Fibroblast of villous mesenchyme (primary cell): ENCODE data around the gene SPTSSB. TPM values are rescaled to one million over a fixed set of nuclear protein-coding genes. Genes with fewer than 3 reads are reported as not detected.

Experiments used
- DNase-seq: peaks from one replicate; pipeline ENCODE4 v3.0.0-alpha.2; 2010; ENCODE audit warnings: low read depth
- H3K4me3 ChIP-seq: 2 replicates; pipeline ENCODE4 v1.5.1; 2011; ENCODE audit warnings: low read depth, mild to moderate bottlenecking, low read length
- CTCF ChIP-seq: IDR thresholded peaks from 2 replicates; pipeline ENCODE4 v1.5.1; 2012; ENCODE audit warnings: low read depth, mild to moderate bottlenecking, low read length; ENCODE audit not compliant: insufficient read depth
- total RNA-seq: library from RNA; depleted of rRNA; stranded (reverse); fragments of >200 nt; gene quantifications from 2 replicates; pipeline ENCODE4 v1.2.3, GENCODE V29; 2012

Gene SPTSSB
- total RNA-seq, 1 donor: not detected

- DNase-seq: no peak
- no peak overlapping the region for H3K4me3 ChIP-seq
- no peak for TF ChIP-seq CTCF
These were observed 27.3 kb downstream of the SPTSSB start for GRCh38 chr3:161343986-161344385.

GRCh38 chr3:161343540-161343939, 27.8 kb downstream of the SPTSSB start:
- no peak overlapping the region for H3K4me3 ChIP-seq
- no peak for TF ChIP-seq CTCF
- no peak for DNase-seq

GRCh38 chr3:161342629-161343028, 28.7 kb downstream of the SPTSSB start:
- DNase-seq: no peak
- no peak overlapping the region for H3K4me3 ChIP-seq
- TF ChIP-seq CTCF: no peak

- TF ChIP-seq CTCF: no peak
- no peak overlapping the region for H3K4me3 ChIP-seq
- DNase-seq: no peak
These were observed 31.5 kb downstream of the SPTSSB start for GRCh38 chr3:161339517-161340500.

GRCh38 chr3:161337311-161337710, 34.0 kb downstream of the SPTSSB start:
- H3K4me3 ChIP-seq: no peak overlapping the region
- TF ChIP-seq CTCF: no peak
- DNase-seq: no peak

- no peak overlapping the region for H3K4me3 ChIP-seq
- DNase-seq: no peak
- TF ChIP-seq CTCF: no peak
These were observed 34.7 kb downstream of the SPTSSB start for GRCh38 chr3:161336661-161337060.
